Caco-2 (cell line): Measurements from ENCODE around the gene NNT. TPM values are rescaled to one million over a fixed set of nuclear protein-coding genes. Genes with fewer than 3 reads are reported as not detected.

Experiments used
- BruUV-seq: library from RNA; stranded (reverse); fragments of 400-500 nt; replicated peaks from 2 replicates; lab custom pipeline; 2021; lab: Mats Ljungman, UMichigan
- CTCF ChIA-PET: fragments of 300-600 bp; sonication (Branson Sonifier 250); formaldehyde crosslinking; loops from one replicate; lab custom pipeline; 2022; ENCODE audit warnings: antibody characterized with exemption; lab: Charles Lee
- POLR2A ChIA-PET: fragments of 300-600 bp; sonication (Branson Sonifier 250); formaldehyde crosslinking; loops from one replicate; lab custom pipeline; 2022; ENCODE audit warnings: antibody characterized with exemption; lab: Charles Lee
- DNase-seq, 2 experiments: peaks; one replicate each; pipeline versions ENCODE4 v3.0.0 to v3.0.0-alpha.2; 2020 to 2022
- H3K27me3 ChIP-seq: replicated peaks from 2 replicates; pipeline ENCODE4 v1.6.0; 2011; ENCODE audit warnings: low read length; ENCODE audit not compliant: control insufficient read depth, insufficient read depth
- H3K36me3 ChIP-seq: 2 replicates; pipeline ENCODE4 v1.5.1; 2011; ENCODE audit warnings: low read length; ENCODE audit not compliant: control insufficient read depth, insufficient read depth
- H3K4me1 ChIP-seq: fragments of 250-450 bp; sonication (Bioruptor Pico); 2 replicates; pipeline ENCODE4 v1.5.1; 2020; ENCODE audit warnings: mild to moderate bottlenecking
- H3K4me3 ChIP-seq: 2 replicates; pipeline ENCODE4 v1.5.1; 2011; ENCODE audit warnings: low read depth, mild to moderate bottlenecking, control low read depth, low read length
- H3K9me3 ChIP-seq: fragments of 250-450 bp; sonication (Bioruptor Pico); 2 replicates; pipeline ENCODE4 v1.5.1; 2020; ENCODE audit warnings: mild to moderate bottlenecking, moderate library complexity
- H3K27ac Mint-ChIP-seq: one replicate; pipeline ENCODE4 v1.8.0; 2022; ENCODE audit warnings: mixed read lengths; ENCODE audit not compliant: unreplicated experiment
- H3K27me3 Mint-ChIP-seq: one replicate; pipeline ENCODE4 v1.8.0; 2022; ENCODE audit warnings: mixed read lengths; ENCODE audit not compliant: insufficient read depth, unreplicated experiment
- H3K36me3 Mint-ChIP-seq: one replicate; pipeline ENCODE4 v1.8.0; 2022; ENCODE audit warnings: mild to moderate bottlenecking, mixed read lengths; ENCODE audit not compliant: insufficient read depth, unreplicated experiment
- H3K4me1 Mint-ChIP-seq: one replicate; pipeline ENCODE4 v1.8.0; 2022; ENCODE audit warnings: low read depth, mixed read lengths; ENCODE audit not compliant: unreplicated experiment
- H3K4me3 Mint-ChIP-seq: one replicate; pipeline ENCODE4 v1.8.0; 2022; ENCODE audit warnings: mild to moderate bottlenecking, moderate library complexity, mixed read lengths; ENCODE audit not compliant: unreplicated experiment
- H3K9me3 Mint-ChIP-seq: one replicate; pipeline ENCODE4 v1.8.0; 2022; ENCODE audit warnings: mixed read lengths; ENCODE audit not compliant: unreplicated experiment
- CTCF ChIP-seq, 2 experiments: fragments of 200-600 bp in 1 of 2; IDR thresholded peaks; 1 replicate in 1 of 2; 2 replicates in 1 of 2; pipeline versions ENCODE4 v1.5.1 to v1.8.0; 2011 to 2022; ENCODE audit warnings: antibody characterized with exemption in 1 of 2, control low read depth in 1 of 2, inconsistent platforms in 1 of 2, low read depth in 1 of 2, low read length in 1 of 2, mild to moderate bottlenecking in 1 of 2, moderate library complexity in 1 of 2; ENCODE audit not compliant: insufficient read depth in 1 of 2, severe bottlenecking in 1 of 2, unreplicated experiment in 1 of 2
- intact Hi-C: fragments of 100-400 bp; cut with micrococcal nuclease; formaldehyde crosslinking; loops from one replicate; pipeline ENCODE4 v1.10.0; 2022; ENCODE audit not compliant: unreplicated experiment
- total RNA-seq: library from RNA; stranded (reverse); gene quantifications from 2 replicates; pipeline ENCODE4 v1.2.3, GENCODE V29; 2022

The NNT gene
- total RNA-seq, 1 experiment from 2014 or later, result 44.8 TPM

- Mint-ChIP-seq H3K36me3 (no peaks in the 10 kb centered on the region), H3K9me3 (no peaks in the 10 kb centered on the region), H3K27me3 (no peaks in the 10 kb centered on the region), H3K4me1 (no peaks in the 10 kb centered on the region), H3K27ac (no peak overlapping the region), H3K4me3 (no peak overlapping the region)
- Histone ChIP-seq H3K4me1 (peaks cover 8% of the 10 kb centered on the region; the same call in 1 of the 2 replicates), H3K27me3 (no peaks in the 10 kb centered on the region), H3K36me3 (no peaks in the 10 kb centered on the region), H3K9me3 (no peaks in the 10 kb centered on the region), H3K4me3 (no peak overlapping the region)
- ChIA-PET POLR2A (no interaction called here), CTCF (no interaction called here)
- BruUV-seq, result no TSS peak
- DNase-seq, result no peak
- intact Hi-C loops, result no loop called here
- TF ChIP-seq CTCF (IDR thresholded peaks at IDR 0.05; ENCODE audit: insufficient read depth in 1 of 2, low read depth in 1 of 2, low read length in 1 of 2, severe bottlenecking in 1 of 2, unreplicated experiment in 1 of 2), result no peak
Measured at GRCh38 chr5:43636076-43636475, 33.1 kb downstream of the NNT start.

GRCh38 chr5:43637416-43637815 is 34.4 kb downstream of the NNT start:
- no peak for TF ChIP-seq CTCF (IDR thresholded peaks at IDR 0.05; ENCODE audit: insufficient read depth in 1 of 2, low read depth in 1 of 2, low read length in 1 of 2, severe bottlenecking in 1 of 2, unreplicated experiment in 1 of 2)
- no peak overlapping the region for H3K4me3 ChIP-seq
- no peaks in the 10 kb centered on the region for H3K27me3 ChIP-seq
- no peaks in the 10 kb centered on the region for H3K9me3 ChIP-seq
- intact Hi-C loops, result no loop called here
- no peak overlapping the region for H3K27ac Mint-ChIP-seq
- CTCF ChIA-PET, result no interaction called here
- H3K36me3 ChIP-seq, result no peaks in the 10 kb centered on the region
- H3K9me3 Mint-ChIP-seq, result no peaks in the 10 kb centered on the region
- no peaks in the 10 kb centered on the region for H3K36me3 Mint-ChIP-seq
- POLR2A ChIA-PET, result no interaction called here
- no peak overlapping the region for H3K4me3 Mint-ChIP-seq
- peaks cover 8% of the 10 kb centered on the region; the same call in 1 of the 2 replicates for H3K4me1 ChIP-seq
- no peaks in the 10 kb centered on the region for H3K27me3 Mint-ChIP-seq
- BruUV-seq, result no TSS peak
- H3K4me1 Mint-ChIP-seq, result no peaks in the 10 kb centered on the region
- DNase-seq, result no peak

- no peaks in the 10 kb centered on the region for H3K27me3 ChIP-seq
- TF ChIP-seq CTCF (IDR thresholded peaks at IDR 0.05; ENCODE audit: insufficient read depth in 1 of 2, low read depth in 1 of 2, low read length in 1 of 2, severe bottlenecking in 1 of 2, unreplicated experiment in 1 of 2), result no peak
- H3K9me3 Mint-ChIP-seq, result no peaks in the 10 kb centered on the region
- H3K9me3 ChIP-seq, result no peaks in the 10 kb centered on the region
- H3K4me1 Mint-ChIP-seq, result no peaks in the 10 kb centered on the region
- no peaks in the 10 kb centered on the region for H3K27me3 Mint-ChIP-seq
- intact Hi-C loops, result no loop called here
- H3K4me1 ChIP-seq, result peaks cover 8% of the 10 kb centered on the region; the same call in 1 of the 2 replicates
- BruUV-seq, result no TSS peak
- CTCF ChIA-PET, result no interaction called here
- POLR2A ChIA-PET, result no interaction called here
- no peak overlapping the region for H3K4me3 ChIP-seq
- no peak overlapping the region for H3K4me3 Mint-ChIP-seq
- H3K36me3 Mint-ChIP-seq, result no peaks in the 10 kb centered on the region
- no peak overlapping the region for H3K27ac Mint-ChIP-seq
- DNase-seq, result no peak
- no peaks in the 10 kb centered on the region for H3K36me3 ChIP-seq
Measured at GRCh38 chr5:43638107-43638506, 35.1 kb downstream of the NNT start.
